ENCODE measurements around the gene CXorf51B. TPM values are rescaled to one million over a fixed set of nuclear protein-coding genes. Genes with fewer than 3 reads are reported as not detected.

The CXorf51B gene
- total RNA-seq, 2 experiments from 2014 or later = not detected

Other genes starting within 250 kb of the CXorf51B start
- not detected in 2 replicates for gene CXorf51A, start 5.0 kb downstream of the CXorf51B start, total RNA-seq (2014; rRNA removed; shearing (Covaris generic))
- not detected in 2 replicates for gene CXorf51A, start 5.0 kb downstream of the CXorf51B start, total RNA-seq (2022)